Activated CD8-positive, alpha-beta memory T cell treated with anti-CD3 and anti-CD28 coated beads for 1 hour (primary cell): ENCODE results near the gene RMND1.
A peak's percentile ranks its signal among the peaks of the same experiment; 100 is the strongest.

ENCODE experiments used
- DNase-seq, 2 donors: peaks; one replicate each; pipeline ENCODE4 v3.0.0-alpha.2; 2020; ENCODE audit warnings: low read depth in 1 of 2; ENCODE audit errors: extremely low read depth in 1 of 2

RMND1 gene

GRCh38 chr6:151422981-151423380 lies 28.9 kb downstream of the RMND1 start:
- DNase-seq = no peak

GRCh38 chr6:151417477-151417876 lies 34.4 kb downstream of the RMND1 start:
- no peak for DNase-seq

- DNase-seq = no peak
These were observed 37.2 kb downstream of the RMND1 start for GRCh38 chr6:151414641-151415260.

- peak in 1 of 2 donors; percentile 14 for DNase-seq
These were observed 38.4 kb downstream of the RMND1 start for GRCh38 chr6:151413372-151414145.

GRCh38 chr6:151412909-151413308 lies 39.0 kb downstream of the RMND1 start:
- DNase-seq = no peak

GRCh38 chr6:151409679-151410078 lies 42.2 kb downstream of the RMND1 start:
- no peak for DNase-seq

GRCh38 chr6:151409260-151409659 lies 42.7 kb downstream of the RMND1 start:
- DNase-seq = no peak

- no peak for DNase-seq
These were observed 43.1 kb downstream of the RMND1 start for GRCh38 chr6:151408858-151409257.

GRCh38 chr6:151403919-151404308 lies 48.0 kb downstream of the RMND1 start:
- DNase-seq = no peak

GRCh38 chr6:151402228-151402627 lies 49.7 kb downstream of the RMND1 start:
- no peak for DNase-seq

- no peak for DNase-seq
These were observed 51.5 kb downstream of the RMND1 start for GRCh38 chr6:151400473-151400872.

GRCh38 chr6:151399679-151400078 lies 52.2 kb downstream of the RMND1 start:
- DNase-seq = no peak

GRCh38 chr6:151393410-151393809 lies 58.5 kb downstream of the RMND1 start:
- no peak for DNase-seq

GRCh38 chr6:151392427-151392826 lies 59.5 kb downstream of the RMND1 start:
- DNase-seq = no peak

- DNase-seq = peak in 1 of 2 donors; percentile 45
These were observed 60.2 kb downstream of the RMND1 start, which contains the start of gene ZBTB2 for GRCh38 chr6:151391471-151392413. TSS of gene ZBTB2 (minus strand) at chr6:151391559. CDS start at chr6:151373637, 17,922 bp downstream.

- peak; percentile 46 to 71 for DNase-seq
These were observed 61.0 kb downstream of the RMND1 start for GRCh38 chr6:151390851-151391470.

GRCh38 chr6:151390276-151390850 lies 61.6 kb downstream of the RMND1 start:
- DNase-seq = peak; percentile 79 to 96

- DNase-seq = no peak
These were observed 62.2 kb downstream of the RMND1 start for GRCh38 chr6:151389618-151390275.

- no peak for DNase-seq
These were observed 62.8 kb downstream of the RMND1 start for GRCh38 chr6:151388997-151389617.
